ENCODE results near the gene UBE2I. TPM values are rescaled to one million over a fixed set of nuclear protein-coding genes. Genes with fewer than 3 reads are reported as not detected.

Gene UBE2I
- total RNA-seq, 1 donor from 2014 or later = 105 TPM

DNA sequence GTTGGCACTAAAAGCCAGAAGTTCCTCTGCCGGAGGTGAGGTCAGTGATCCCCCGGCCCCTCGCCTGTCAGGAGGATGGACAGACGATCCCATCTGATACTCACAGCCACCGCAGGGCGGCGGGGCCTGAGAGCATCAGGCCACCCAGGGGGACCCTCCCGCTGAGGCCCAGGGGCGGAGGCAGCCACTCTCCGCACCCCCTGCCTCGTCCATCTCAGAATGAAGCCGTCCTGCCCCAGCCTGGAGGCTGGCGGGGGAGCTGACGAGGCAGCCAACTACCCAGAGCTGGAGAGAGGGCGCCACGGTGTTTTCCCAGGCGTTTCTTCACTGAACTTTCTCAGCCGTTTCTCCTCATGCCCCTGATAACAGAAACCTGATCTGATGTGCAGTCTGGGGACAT lies 31.0 kb upstream of the UBE2I start:
- TF ChIP-seq, protein P1, sequence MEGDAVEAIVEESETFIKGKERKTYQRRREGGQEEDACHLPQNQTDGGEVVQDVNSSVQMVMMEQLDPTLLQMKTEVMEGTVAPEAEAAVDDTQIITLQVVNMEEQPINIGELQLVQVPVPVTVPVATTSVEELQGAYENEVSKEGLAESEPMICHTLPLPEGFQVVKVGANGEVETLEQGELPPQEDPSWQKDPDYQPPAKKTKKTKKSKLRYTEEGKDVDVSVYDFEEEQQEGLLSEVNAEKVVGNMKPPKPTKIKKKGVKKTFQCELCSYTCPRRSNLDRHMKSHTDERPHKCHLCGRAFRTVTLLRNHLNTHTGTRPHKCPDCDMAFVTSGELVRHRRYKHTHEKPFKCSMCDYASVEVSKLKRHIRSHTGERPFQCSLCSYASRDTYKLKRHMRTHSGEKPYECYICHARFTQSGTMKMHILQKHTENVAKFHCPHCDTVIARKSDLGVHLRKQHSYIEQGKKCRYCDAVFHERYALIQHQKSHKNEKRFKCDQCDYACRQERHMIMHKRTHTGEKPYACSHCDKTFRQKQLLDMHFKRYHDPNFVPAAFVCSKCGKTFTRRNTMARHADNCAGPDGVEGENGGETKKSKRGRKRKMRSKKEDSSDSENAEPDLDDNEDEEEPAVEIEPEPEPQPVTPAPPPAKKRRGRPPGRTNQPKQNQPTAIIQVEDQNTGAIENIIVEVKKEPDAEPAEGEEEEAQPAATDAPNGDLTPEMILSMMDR (IDR thresholded peaks at IDR 0.05) = peak; percentile 37
- Mint-ChIP-seq H3K9me3 (ENCODE audit: low read depth) (no peaks in the 10 kb centered on the region), H3K27me3 (ENCODE audit: low read depth) (peaks cover 29% of the 10 kb centered on the region), H3K4me3 (ENCODE audit: unreplicated experiment) (no peak overlapping the region), H3K4me1 (ENCODE audit: low read depth) (peaks cover 2% of the 10 kb centered on the region), H3K27ac (ENCODE audit: unreplicated experiment) (no peak overlapping the region), H3K36me3 (ENCODE audit: low read depth) (no peaks in the 10 kb centered on the region)
- peak; percentile 78 for DNase-seq (ENCODE audit: low spot score)

DNA sequence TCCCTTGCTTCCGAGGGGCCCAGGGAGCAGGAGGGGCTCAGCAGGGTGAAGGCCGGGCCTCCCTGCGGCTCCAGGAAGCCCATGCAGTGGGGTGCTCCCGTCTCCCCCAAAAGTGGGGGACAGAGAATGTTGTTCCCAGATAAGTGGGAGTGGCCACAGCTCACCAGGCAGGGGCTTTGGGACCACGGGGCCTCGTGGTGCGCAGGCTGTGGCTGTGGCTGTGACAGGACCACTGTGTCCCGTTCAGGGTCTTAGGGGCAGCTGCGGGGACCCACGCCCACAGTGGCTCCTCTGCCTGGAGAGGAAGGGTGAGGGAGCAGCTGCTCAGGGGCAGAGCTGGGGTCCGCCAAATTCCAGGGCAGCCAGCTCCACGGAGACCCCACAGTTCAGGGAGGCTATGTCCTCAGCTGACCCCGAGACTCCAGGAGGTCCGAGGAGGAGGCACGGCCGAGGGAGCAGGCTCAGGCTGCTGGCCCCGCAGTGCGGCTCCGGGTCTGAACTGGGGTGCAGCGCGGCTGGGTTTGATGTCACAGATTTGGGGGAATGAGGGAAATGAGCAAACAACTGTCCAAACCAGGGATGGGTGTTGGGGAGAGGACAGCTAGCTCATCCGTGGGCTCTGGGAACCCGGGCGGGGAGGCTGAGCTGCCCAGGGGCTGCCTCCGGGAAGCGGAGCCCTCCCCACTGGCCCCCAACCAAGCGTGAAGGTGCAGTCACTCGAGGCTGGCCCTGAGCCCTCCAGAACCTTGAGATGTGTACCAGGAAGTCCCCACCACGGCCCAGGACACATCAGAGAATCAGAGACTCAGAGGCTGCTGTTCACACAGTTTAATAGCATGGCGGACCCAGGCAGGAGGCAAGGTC lies 30.1 kb upstream of the UBE2I start:
- peak; percentile 77 for DNase-seq (ENCODE audit: low spot score)
- TF ChIP-seq, protein P1 (IDR thresholded peaks at IDR 0.05) = no peak
- no peaks in the 10 kb centered on the region for H3K9me3 Mint-ChIP-seq (ENCODE audit: low read depth)
- no peaks in the 10 kb centered on the region for H3K36me3 Mint-ChIP-seq (ENCODE audit: low read depth)
- peaks cover 2% of the 10 kb centered on the region for H3K4me1 Mint-ChIP-seq (ENCODE audit: low read depth)
- H3K4me3 Mint-ChIP-seq (ENCODE audit: unreplicated experiment) = no peak overlapping the region
- H3K27ac Mint-ChIP-seq (ENCODE audit: unreplicated experiment) = no peak overlapping the region
- H3K27me3 Mint-ChIP-seq (ENCODE audit: low read depth) = peaks cover 34% of the 10 kb centered on the region

DNA sequence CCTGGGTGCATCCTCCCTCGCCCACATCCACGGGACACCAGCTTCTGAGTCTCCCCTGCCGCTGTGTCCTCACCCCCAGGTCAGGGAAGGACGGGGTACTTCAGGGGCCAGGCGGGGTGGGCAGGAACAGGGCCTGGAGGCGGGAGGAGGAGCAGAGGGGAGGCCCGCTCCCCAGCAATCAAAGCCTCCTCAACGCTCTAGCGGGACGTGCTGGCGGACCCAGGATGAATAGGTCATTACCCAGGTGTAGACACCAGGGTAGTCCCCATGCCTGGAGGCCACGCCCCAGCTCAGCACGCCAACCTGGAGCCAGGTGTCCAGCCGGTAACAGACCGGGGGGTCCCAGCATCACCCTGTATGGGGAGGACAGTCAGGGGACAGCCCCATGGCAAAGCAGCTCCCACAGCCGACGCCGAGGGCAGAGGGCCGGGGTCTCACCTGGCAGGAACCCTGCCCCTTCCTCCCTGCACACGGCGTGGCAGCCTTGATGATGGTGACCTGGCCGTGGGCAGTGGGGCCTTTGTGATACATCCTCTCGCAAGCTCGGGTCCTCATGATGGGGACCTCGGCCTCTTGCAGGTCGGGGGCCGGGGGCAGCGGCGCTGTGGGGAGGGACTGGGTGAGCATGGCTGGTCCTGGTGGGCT lies 29.4 kb upstream of the UBE2I start:
- peak; percentile 91 for DNase-seq (ENCODE audit: low spot score)
- Mint-ChIP-seq H3K4me3 (ENCODE audit: unreplicated experiment) (no peak overlapping the region), H3K27me3 (ENCODE audit: low read depth) (peaks cover 32% of the 10 kb centered on the region), H3K27ac (ENCODE audit: unreplicated experiment) (no peak overlapping the region), H3K9me3 (ENCODE audit: low read depth) (no peaks in the 10 kb centered on the region), H3K36me3 (ENCODE audit: low read depth) (no peaks in the 10 kb centered on the region), H3K4me1 (ENCODE audit: low read depth) (peaks cover 2% of the 10 kb centered on the region)
- TF ChIP-seq, protein P1 (IDR thresholded peaks at IDR 0.05) = no peak

DNA sequence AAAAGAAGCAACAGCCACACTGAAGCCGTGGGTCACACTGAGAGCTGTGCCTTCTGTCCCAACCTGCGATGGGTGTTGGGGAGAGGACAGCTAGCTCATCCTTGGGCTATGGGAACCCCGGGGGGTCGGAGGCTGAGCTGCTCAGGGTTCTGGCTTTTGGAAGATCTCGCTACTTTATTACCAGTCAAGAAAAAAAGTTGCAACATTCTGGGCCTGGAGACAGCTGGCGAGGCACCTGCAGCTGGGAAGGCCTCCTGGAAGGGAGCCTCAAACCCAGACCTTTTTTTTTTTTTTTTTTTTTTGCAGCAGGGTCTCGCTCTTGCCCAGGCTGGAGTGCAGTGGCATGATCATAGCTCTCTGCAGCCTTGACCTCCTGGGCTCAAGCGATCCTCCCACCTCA lies 28.7 kb upstream of the UBE2I start:
- TF ChIP-seq, protein P1 (IDR thresholded peaks at IDR 0.05) = no peak
- Mint-ChIP-seq H3K27me3 (ENCODE audit: low read depth) (peaks cover 26% of the 10 kb centered on the region), H3K9me3 (ENCODE audit: low read depth) (no peaks in the 10 kb centered on the region), H3K4me3 (ENCODE audit: unreplicated experiment) (no peak overlapping the region), H3K36me3 (ENCODE audit: low read depth) (no peaks in the 10 kb centered on the region), H3K4me1 (ENCODE audit: low read depth) (peaks cover 2% of the 10 kb centered on the region), H3K27ac (ENCODE audit: unreplicated experiment) (no peak overlapping the region)
- no peak for DNase-seq (ENCODE audit: low spot score)

DNA sequence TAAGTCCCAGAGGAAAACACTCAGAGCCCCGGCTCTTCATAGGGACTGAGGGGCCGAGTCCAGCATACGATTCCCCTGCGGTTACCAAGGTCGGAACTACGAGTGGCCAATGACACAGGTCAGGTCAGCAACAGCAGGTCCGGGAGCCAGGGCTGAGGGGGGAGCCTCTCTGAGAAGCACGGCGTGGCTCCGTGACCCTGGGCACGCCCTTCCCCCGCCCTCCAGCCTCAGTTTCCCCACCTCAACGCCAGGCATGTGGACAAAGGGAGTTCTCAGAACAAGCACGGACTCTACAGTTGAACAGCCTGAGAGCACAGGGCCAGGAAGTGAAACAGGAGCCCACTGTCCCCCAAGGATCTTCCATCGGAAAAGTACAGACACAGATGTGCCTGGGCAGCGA lies 27.9 kb upstream of the UBE2I start:
- peaks cover 2% of the 10 kb centered on the region for H3K4me1 Mint-ChIP-seq (ENCODE audit: low read depth)
- no peaks in the 10 kb centered on the region for H3K9me3 Mint-ChIP-seq (ENCODE audit: low read depth)
- H3K36me3 Mint-ChIP-seq (ENCODE audit: low read depth) = no peaks in the 10 kb centered on the region
- TF ChIP-seq, protein P1 (IDR thresholded peaks at IDR 0.05) = no peak
- DNase-seq (ENCODE audit: low spot score) = no peak
- H3K4me3 Mint-ChIP-seq (ENCODE audit: unreplicated experiment) = no peak overlapping the region
- H3K27ac Mint-ChIP-seq (ENCODE audit: unreplicated experiment) = no peak overlapping the region
- peaks cover 22% of the 10 kb centered on the region for H3K27me3 Mint-ChIP-seq (ENCODE audit: low read depth)
